GM19467 (cell line): Measurements from ENCODE around the gene PAM.

ENCODE experiments used
- ATAC-seq: cut with Tn5 transposase; IDR thresholded peaks from one replicate; pipeline ENCODE4 v1.9.1; 2021; ENCODE audit warnings: mild to moderate bottlenecking, moderate library complexity; ENCODE audit not compliant: unreplicated experiment

The PAM gene

DNA sequence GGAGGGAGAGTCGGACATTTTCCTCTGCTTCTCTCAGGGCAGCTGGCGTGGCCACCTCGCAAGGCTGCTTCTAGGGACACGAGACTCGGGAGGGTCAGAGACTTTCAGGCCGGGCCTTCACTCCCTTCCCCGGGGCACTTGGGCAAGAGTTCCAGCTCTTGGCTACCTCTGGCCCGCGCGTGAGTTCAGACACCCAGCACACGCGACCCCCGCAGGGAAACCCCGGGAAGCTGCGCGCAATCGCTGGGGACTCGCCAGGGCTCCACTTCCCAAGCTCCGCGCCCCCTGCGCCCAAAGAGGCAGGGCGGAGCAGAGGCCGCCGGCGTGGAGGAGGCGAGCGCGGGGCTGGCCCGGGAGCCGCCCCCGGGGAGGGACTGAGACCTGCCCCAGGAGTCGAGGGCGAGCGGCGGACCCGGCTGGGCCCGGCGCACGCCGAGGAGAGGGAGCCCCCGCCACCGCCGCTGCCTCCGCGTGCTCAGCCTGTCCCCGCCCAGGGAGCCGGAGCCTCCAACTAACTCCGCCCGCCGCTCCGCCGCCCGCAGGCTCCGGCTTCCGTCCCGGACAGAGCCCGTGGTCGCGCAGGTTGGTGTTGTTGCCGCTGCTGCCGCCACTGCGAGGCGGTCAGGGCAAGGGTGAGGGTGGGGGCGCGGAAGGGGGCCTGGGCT is at the start of gene PAM:
TSS of gene PAM (plus strand) at position 539 of the 665 bp plus-strand sequence. CDS start 110,891 bp downstream, outside the sequence.
- ATAC-seq: peak; percentile 85

DNA sequence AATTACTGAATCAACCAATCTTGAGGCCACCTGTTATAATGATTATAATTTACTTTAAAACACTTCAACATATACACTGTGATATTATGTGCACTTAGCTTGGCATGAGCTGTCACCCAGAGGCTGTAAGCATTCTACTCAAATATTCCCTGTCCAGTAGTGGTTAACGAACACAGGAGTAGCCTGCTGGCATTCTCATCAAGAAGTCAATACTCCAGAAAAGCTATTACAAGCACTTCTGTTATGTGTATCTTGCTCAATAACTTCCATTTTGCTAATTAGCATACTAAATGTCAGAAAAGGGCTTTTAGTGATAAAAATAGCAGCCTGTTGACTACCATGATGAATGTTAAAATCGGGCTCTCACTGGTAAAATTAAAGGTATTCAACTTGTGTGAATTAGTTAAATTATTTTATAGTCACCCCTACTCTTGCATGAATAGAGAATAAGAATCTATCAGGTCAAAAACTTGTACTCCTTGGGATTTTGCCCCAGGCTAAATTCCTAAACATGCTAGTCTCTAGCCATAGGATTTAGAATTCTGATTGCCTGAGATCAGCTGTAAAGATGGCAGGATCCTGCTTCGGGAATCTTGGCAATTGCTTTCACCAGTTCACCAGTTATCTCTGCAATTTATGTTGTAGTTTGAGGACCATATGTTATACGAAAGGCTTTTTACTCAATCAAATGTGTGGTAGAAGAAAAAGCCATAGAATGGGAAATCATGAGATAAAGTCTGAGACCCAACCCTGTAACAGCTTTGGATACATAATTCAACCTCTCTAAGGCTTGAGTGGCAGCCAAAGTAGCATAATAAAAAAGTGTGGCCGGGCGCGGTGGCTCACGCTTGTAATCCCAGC is 43.4 kb upstream of the PAM start:
- no peak for ATAC-seq

- ATAC-seq: no peak
Observed at GRCh38 chr5:102713278-102713677, 41.8 kb upstream of the PAM start.

DNA sequence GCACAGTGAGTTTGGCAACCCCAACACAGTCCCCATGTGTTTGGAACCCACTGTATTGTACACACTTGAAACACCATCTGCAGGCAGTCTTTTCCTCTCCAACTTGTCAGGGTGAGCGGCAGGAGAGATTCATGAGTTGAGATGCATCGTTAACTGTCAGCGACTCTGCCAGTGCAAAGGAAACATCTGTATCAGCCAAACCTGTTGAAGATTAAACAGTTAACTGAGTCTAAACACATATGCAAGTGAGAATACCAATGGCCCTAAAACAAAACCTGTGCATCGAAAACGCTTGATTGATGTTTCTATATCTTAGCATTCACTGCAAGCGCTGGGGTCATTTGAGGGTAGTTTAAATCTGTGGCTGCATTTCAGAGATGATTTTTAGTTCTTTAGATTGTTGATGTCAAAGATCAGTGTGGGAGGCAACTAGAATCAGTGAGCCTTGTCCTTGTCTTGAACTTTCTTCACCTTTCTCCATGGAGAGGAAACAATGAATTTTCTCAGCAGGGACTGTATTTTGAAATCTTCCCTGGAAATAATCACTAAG is 41.3 kb upstream of the PAM start:
- peak; percentile 65 for ATAC-seq

- no peak for ATAC-seq
Observed at GRCh38 chr5:102715082-102715807, 39.9 kb upstream of the PAM start.

GRCh38 chr5:102716017-102716416 is 39.1 kb upstream of the PAM start:
- no peak for ATAC-seq

DNA sequence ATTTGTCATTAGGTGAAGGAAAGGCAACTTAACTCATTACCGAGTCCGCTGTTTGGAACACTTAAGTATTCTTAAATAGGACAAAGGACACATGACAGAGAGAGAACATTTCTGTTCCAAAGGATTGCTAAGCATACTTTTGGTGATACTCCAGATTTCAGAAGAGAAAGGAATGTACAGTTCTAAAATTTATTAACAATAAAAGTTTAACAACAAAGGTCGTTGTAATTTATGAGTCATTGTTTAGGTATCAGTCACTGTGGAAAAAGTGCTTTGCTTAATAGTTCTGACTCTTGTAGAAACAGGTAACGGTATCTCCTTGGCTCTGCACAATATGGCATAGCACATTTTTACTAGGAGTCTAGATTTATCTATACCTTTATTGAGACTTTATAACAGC is 36.3 kb upstream of the PAM start:
- no peak for ATAC-seq

DNA sequence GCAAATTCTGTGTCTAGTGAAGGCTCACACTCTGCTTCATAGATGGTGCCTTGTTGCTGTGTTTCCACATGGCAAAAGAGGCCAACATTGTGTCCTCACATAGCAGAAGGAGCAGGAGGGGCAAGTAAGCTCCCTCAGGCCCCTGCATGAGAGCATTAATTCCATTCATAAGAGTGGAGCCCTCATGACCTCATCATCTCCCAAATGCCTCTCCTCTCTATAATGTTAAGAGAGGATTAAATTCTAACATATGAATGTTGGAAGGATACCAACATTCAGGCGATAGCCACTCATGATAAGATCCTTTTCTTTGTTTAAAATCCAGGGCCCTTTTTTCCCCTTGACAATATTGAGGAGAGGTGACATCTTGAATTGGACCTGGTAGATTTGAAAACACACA is 35.2 kb upstream of the PAM start:
- no peak for ATAC-seq

- ATAC-seq: no peak
Observed at GRCh38 chr5:102720969-102721368, 34.1 kb upstream of the PAM start.

DNA sequence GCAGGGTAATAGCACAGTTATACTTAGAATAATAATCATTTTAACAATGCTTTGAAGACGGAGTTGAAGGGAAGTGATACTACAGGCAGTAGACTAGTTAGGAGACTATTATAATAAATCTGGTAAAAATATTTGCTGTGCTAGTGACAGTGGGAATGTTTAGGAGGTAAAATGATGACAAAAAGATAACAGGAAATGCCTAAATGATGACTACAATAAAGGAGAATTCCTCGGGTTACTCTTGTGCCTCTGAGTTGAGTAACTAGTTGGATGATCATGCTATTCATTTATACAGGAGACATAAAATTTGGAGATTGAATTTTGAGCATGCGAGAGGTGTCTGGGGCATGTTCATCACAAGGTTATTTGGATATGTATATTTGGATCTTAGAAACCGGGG is 32.2 kb upstream of the PAM start:
- ATAC-seq: no peak

DNA sequence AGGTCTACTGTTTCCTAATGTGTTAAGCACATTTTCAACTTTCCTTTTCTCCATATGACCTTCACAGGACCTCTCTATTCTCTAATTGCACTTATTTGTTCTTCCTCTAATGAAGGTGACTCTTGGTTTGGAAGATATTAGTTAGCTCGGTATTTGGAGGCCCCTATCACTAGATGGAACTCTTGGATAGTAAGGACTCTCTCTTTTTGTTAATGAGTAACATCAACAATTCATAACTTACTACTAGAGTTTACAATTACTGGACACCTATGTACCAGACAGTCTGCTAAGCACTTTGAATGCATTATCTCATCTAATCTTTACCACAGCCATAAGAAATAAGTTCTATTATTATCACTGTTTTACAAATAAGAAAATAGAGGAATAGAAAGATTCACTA is 23.4 kb upstream of the PAM start:
- ATAC-seq: no peak

GRCh38 chr5:102733534-102733933 is 21.6 kb upstream of the PAM start:
- no peak for ATAC-seq

GRCh38 chr5:102737161-102737560 is 17.9 kb upstream of the PAM start:
- ATAC-seq: no peak

DNA sequence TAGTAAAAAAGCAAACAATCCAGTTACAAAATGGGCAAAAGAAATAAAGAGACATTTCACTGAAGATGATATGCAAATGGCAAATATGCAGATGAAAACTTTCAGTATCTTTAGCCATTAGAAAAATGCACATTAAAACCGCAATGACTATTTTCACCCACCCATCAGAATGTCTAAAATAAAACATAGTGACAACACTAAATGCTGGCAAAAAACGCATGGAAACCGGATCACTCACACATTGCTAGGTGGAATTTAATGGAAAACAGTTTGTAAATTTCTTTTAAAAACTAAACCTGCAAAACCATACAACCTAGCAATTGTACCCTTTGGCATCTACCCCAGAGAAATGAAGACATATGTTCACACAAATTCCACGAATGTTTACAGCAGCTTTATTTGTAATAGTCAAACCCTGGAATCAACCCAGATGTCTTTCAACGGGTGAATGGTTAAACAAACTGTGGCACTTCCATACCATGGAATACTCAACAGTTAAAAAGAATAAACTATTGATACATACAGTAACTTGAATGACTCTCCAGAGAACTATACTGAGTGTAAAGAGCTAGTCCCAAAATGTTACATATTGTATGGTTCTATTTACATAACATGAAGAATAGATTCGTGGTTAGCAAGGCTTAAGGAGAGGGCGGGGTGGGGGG is 17.2 kb upstream of the PAM start:
- no peak for ATAC-seq

DNA sequence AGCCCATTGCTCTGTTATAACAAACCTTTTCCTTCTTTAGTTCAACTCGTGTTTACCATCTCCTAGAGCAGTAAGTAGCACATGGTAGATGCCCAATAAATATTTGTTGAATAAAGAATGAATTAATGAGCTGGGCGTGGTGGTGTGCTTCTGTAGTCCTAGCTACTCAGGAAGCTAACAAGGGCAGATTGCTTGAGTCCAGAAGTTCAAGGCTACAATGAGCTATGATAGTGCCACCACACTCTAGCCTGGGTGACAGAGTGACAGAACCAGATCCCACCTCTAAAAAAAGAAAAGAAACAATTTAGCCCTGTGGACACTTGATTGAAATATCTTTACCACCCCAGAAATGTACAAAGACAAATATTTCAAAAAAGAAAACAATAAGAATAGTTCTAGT is 14.6 kb upstream of the PAM start:
- no peak for ATAC-seq

GRCh38 chr5:102742215-102742614 is 12.9 kb upstream of the PAM start:
- no peak for ATAC-seq

DNA sequence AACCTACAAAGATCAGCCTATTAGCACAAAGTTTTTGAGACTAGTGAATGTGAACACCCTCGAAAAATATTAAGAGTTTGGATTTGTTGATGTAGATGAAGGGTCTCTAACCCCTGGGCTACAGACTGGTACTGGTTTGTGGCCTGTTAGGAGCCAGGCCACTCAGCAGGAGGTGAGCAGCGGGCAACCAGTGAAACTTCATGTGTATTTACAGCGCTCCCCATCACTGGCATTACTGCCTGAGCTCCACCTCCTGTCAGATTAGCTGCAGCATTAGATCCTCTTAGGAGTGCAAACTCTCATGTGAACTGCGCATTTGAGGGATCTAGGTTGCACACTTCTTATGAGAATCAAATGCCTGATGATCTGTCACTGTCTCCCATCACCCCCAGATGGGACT is 11.2 kb upstream of the PAM start:
- ATAC-seq: no peak

DNA sequence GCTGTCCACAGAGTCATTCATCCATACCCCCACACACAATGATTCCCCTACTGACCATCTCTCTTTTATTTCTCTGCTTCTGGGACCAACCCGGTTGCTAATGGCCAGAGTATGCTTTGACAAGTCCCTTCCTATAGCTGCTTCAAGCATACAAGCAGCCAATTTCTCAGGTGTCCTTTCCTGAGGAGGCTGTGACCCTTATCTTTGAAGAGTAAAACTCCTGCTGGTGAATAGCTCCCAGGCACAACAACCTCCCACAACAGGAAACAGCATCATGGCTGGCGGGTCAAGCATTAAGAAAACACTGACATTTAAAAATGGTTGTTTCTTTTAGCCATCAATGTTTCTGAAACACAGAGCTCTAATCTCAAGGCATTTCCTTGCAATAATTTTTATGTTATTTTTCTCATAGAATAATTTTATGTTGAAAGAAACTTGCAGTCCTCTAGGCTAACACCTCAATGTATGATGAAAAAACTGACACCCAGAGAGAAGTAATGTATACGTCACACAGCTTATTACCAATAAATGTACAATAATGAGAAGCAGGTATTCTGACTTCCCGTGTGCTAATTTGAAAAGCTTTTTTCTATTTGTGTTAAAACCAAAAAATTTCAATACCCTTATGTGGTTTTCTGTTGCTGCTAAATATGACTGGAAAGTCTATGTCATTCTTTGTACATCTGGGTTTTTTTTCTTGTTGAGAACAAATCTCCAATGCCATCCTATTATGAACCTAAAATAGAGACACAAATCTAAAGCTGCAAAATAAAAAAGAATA is 7.5 kb upstream of the PAM start:
- ATAC-seq: no peak

DNA sequence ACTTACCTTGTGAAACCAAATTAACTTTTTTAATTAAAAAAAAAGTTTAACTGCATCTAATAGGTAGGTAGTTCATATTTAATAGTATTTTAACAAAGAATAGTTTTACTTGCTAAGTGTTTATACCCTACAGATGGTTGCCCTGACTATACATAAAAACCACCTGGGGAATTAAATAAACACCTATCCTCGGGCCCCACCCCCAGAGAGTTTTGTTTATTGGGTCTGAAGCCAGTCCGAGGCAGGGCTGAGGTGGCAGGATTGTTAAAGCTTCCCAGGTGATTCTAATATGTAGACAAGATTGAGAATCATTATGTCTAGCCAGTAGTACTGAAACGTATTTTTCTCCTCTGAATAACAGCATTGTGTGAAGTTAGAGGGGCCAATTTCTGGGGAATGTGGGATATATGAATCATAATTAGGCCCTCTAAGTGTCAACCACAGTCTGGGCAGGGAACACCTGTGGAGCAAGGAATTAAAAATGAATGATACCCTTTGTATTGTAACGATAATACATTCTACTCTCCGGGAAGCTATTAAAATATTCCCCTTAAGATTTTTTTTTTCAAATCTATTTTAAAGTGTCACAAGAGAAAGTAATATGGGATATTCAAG is 5.6 kb upstream of the PAM start:
- ATAC-seq: no peak
